K562 (cell line): ENCODE data around the gene IFT122. TPM values are rescaled to one million over a fixed set of nuclear protein-coding genes. Genes with fewer than 3 reads are reported as not detected.

ENCODE experiments used
- BCL6 ChIP-seq: fragments of 250-450 bp; sonication (Bioruptor Pico); IDR thresholded peaks from 2 replicates; pipeline ENCODE4 v1.4.0; 2020
- BRD9 ChIP-seq: fragments of 450-650 bp; IDR thresholded peaks from 2 replicates; pipeline ENCODE4 v1.6.1; 2018; ENCODE audit warnings: low read depth; ENCODE audit not compliant: partially characterized antibody
- COPS2 ChIP-seq: fragments of 450-650 bp; conservative IDR thresholded peaks from 2 replicates; pipeline ENCODE4 v1.6.1; 2016; ENCODE audit warnings: mild to moderate bottlenecking, moderate library complexity
- HMGN3 ChIP-seq: IDR thresholded peaks from 2 replicates; pipeline ENCODE4 v1.6.1; 2011; ENCODE audit warnings: borderline replicate concordance, low read depth, mild to moderate bottlenecking, mixed read lengths, low read length; ENCODE audit not compliant: insufficient read length; ENCODE audit errors: extremely low read depth
- MEIS2 ChIP-seq: fragments of 450-650 bp; IDR thresholded peaks from 2 replicates; pipeline ENCODE4 v1.6.1; 2014; ENCODE audit warnings: mild to moderate bottlenecking; ENCODE audit not compliant: partially characterized antibody
- NFIX ChIP-seq: fragments of 250-450 bp; sonication (Bioruptor Pico); IDR thresholded peaks from 2 replicates; pipeline ENCODE4 v1.4.0; 2020; ENCODE audit warnings: low read depth, mild to moderate bottlenecking, moderate library complexity
- POLR2AphosphoS5 ChIP-seq: IDR thresholded peaks from 2 replicates; pipeline ENCODE4 v1.6.1; 2011; ENCODE audit warnings: mild to moderate bottlenecking, low read depth, low read length, moderate library complexity; ENCODE audit not compliant: control insufficient read depth, insufficient read depth
- ZNF134 ChIP-seq: fragments of 250-450 bp; sonication (Bioruptor Pico); conservative IDR thresholded peaks from 2 replicates; pipeline ENCODE4 v1.4.0; 2020
- polyA plus RNA-seq, 8 experiments: library from polyadenylated mRNA; depleted of rRNA in 4 of 8; stranded (reverse) in 5 of 8; unstranded in 3 of 8; fragments of >200 nt; fragmentation: Nextera tagmentation in 2 of 8; fragmentation: Illumina TruSeq in 1 of 8; extraction: Ambion mirVana in 2 of 8; extraction: Trizol in 1 of 8; gene quantifications; 2 replicates each; pipeline versions ENCODE4 v1.2.1 to v1.2.3, GENCODE V29; 2011 to 2014; ENCODE audit warnings: inconsistent platforms in 1 of 8, missing spikeins in 1 of 8
- total RNA-seq, 7 experiments: library from RNA; depleted of rRNA in 6 of 7; stranded (reverse); fragments of >200 nt in 6 of 7; fragmentation: Illumina TruSeq in 2 of 7; extraction: Trizol in 2 of 7; gene quantifications; 2 replicates each; pipeline versions ENCODE4 v1.2.1 to v1.2.3, GENCODE V29; 2011 to 2021; ENCODE audit warnings: low replicate concordance in 1 of 7
- TF ChIP-seq, protein P1 (sequence below): fragments of 450-650 bp; IDR thresholded peaks from 2 replicates; pipeline ENCODE4 v1.6.1; 2016
- TF ChIP-seq, protein P2 (sequence below): sonication (generic); formaldehyde crosslinking; IDR thresholded peaks from 2 replicates; pipeline ENCODE4 v1.8.1; 2023; ENCODE audit warnings: missing genetic modification reagents, mild to moderate bottlenecking, borderline replicate concordance
- TF ChIP-seq, protein P3 (sequence below): fragments of 250-450 bp; sonication (Bioruptor Pico); IDR thresholded peaks from 2 replicates; pipeline ENCODE4 v1.5.0; 2021

The IFT122 gene
- total and polyA plus RNA-seq, 9 of the 15 experiments (the other 6 are each of a cell fraction or from before 2014, with no cell fraction given), result 2.4 to 11.5 (median 7.7) TPM

DNA sequence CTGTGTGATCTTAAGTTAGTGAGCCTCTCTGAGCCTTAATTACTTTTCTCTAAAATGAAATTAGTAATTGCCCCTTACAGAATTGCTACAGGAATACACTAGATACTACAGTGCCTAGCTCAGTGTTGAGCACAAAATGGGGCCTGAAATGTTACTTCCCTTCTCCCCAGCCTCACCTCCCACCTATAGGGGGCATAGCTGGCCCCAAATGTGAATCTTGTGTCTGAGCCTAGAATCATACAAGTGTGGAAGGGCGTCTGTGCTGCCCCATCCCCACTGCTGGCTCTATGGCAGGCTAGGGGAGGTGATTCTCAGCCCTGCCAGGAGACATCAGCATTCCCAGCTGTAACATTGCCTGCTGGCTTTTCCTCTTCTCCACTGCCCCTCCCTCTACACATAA is 42.7 kb downstream of the IFT122 start (continued):
- TF ChIP-seq BRD9 (no peak), POLR2AphosphoS5 (no peak), MEIS2 (no peak), ZNF134 (CRISPR knock-in tag) (no peak), HMGN3 (no peak), NFIX (CRISPR knock-in tag) (no peak), COPS2 (no peak), BCL6 (CRISPR knock-in tag) (no peak)
- TF ChIP-seq, protein P1, sequence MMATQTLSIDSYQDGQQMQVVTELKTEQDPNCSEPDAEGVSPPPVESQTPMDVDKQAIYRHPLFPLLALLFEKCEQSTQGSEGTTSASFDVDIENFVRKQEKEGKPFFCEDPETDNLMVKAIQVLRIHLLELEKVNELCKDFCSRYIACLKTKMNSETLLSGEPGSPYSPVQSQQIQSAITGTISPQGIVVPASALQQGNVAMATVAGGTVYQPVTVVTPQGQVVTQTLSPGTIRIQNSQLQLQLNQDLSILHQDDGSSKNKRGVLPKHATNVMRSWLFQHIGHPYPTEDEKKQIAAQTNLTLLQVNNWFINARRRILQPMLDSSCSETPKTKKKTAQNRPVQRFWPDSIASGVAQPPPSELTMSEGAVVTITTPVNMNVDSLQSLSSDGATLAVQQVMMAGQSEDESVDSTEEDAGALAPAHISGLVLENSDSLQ, result no peak
- TF ChIP-seq, protein P2, sequence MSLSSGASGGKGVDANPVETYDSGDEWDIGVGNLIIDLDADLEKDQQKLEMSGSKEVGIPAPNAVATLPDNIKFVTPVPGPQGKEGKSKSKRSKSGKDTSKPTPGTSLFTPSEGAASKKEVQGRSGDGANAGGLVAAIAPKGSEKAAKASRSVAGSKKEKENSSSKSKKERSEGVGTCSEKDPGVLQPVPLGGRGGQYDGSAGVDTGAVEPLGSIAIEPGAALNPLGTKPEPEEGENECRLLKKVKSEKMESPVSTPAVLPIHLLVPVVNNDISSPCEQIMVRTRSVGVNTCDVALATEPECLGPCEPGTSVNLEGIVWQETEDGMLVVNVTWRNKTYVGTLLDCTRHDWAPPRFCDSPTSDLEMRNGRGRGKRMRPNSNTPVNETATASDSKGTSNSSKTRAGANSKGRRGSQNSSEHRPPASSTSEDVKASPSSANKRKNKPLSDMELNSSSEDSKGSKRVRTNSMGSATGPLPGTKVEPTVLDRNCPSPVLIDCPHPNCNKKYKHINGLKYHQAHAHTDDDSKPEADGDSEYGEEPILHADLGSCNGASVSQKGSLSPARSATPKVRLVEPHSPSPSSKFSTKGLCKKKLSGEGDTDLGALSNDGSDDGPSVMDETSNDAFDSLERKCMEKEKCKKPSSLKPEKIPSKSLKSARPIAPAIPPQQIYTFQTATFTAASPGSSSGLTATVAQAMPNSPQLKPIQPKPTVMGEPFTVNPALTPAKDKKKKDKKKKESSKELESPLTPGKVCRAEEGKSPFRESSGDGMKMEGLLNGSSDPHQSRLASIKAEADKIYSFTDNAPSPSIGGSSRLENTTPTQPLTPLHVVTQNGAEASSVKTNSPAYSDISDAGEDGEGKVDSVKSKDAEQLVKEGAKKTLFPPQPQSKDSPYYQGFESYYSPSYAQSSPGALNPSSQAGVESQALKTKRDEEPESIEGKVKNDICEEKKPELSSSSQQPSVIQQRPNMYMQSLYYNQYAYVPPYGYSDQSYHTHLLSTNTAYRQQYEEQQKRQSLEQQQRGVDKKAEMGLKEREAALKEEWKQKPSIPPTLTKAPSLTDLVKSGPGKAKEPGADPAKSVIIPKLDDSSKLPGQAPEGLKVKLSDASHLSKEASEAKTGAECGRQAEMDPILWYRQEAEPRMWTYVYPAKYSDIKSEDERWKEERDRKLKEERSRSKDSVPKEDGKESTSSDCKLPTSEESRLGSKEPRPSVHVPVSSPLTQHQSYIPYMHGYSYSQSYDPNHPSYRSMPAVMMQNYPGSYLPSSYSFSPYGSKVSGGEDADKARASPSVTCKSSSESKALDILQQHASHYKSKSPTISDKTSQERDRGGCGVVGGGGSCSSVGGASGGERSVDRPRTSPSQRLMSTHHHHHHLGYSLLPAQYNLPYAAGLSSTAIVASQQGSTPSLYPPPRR (CRISPR knock-in tag), result no peak
- TF ChIP-seq, protein P3, sequence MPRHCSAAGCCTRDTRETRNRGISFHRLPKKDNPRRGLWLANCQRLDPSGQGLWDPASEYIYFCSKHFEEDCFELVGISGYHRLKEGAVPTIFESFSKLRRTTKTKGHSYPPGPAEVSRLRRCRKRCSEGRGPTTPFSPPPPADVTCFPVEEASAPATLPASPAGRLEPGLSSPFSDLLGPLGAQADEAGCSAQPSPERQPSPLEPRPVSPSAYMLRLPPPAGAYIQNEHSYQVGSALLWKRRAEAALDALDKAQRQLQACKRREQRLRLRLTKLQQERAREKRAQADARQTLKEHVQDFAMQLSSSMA, result no peak
- TF ChIP-seq, all 486 proteins: peak for 5
